Measurements from ENCODE around the gene PCID2.

DNA sequence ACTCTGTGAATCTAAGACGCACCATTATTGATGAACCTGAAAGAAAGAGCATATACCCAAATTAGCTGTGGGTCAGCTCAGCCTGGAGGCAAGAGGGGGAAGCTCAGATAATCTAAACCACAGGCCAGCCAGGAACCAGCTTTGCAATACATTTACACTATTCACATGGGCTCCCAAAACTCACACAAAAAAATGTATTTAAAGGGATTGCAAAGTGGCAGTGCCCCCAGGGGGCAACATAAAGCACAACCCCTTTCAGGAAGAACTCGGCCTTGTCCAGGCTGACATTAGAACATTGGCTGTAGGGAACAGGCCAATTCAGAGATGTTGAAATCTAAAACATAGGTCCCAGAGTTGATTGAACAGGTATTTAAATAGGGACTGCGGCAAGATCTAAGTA, 53.3 kb downstream of the PCID2 start:
- TF ChIP-seq, protein P1, sequence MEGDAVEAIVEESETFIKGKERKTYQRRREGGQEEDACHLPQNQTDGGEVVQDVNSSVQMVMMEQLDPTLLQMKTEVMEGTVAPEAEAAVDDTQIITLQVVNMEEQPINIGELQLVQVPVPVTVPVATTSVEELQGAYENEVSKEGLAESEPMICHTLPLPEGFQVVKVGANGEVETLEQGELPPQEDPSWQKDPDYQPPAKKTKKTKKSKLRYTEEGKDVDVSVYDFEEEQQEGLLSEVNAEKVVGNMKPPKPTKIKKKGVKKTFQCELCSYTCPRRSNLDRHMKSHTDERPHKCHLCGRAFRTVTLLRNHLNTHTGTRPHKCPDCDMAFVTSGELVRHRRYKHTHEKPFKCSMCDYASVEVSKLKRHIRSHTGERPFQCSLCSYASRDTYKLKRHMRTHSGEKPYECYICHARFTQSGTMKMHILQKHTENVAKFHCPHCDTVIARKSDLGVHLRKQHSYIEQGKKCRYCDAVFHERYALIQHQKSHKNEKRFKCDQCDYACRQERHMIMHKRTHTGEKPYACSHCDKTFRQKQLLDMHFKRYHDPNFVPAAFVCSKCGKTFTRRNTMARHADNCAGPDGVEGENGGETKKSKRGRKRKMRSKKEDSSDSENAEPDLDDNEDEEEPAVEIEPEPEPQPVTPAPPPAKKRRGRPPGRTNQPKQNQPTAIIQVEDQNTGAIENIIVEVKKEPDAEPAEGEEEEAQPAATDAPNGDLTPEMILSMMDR (IDR thresholded peaks at IDR 0.05), result no peak
- TF ChIP-seq EZH2phosphoT487 (IDR thresholded peaks at IDR 0.05), result no peak
